GM21619 (cell line): ENCODE results near the gene LGALS7B.
"Not testable (repeated sequence)": the region's sequence is repeated elsewhere in the genome, so short reads cannot be mapped to it uniquely, and the experiment has no call there.

ENCODE experiments used
- ATAC-seq: cut with Tn5 transposase; IDR thresholded peaks from one replicate; pipeline ENCODE4 v1.9.1; 2021; ENCODE audit not compliant: unreplicated experiment

LGALS7B gene

GRCh38 chr19:38788478-38789243 lies at the start of gene LGALS7B:
Gene LGALS7B (plus strand): TSS chr19:38789200. CDS start chr19:38789227, 27 bp downstream.
- ATAC-seq, result no peak

- no peak for ATAC-seq
These were observed 49.4 kb upstream of the LGALS7B start for GRCh38 chr19:38739440-38740256.

GRCh38 chr19:38740257-38740592 lies 48.8 kb upstream of the LGALS7B start:
- ATAC-seq, result no peak

- no peak for ATAC-seq
These were observed 48.1 kb upstream of the LGALS7B start for GRCh38 chr19:38740932-38741331.

- ATAC-seq, result no peak
These were observed 47.3 kb upstream of the LGALS7B start for GRCh38 chr19:38741670-38742069.

GRCh38 chr19:38742296-38742695 lies 46.7 kb upstream of the LGALS7B start:
- no peak for ATAC-seq

- no peak for ATAC-seq
These were observed 46.1 kb upstream of the LGALS7B start for GRCh38 chr19:38742906-38743305.

- no peak for ATAC-seq
These were observed 45.4 kb upstream of the LGALS7B start for GRCh38 chr19:38743394-38744297.

- ATAC-seq, result no peak
These were observed 44.7 kb upstream of the LGALS7B start, which contains the start of gene CAPN12 for GRCh38 chr19:38744298-38744681. Gene CAPN12 (minus strand): TSS chr19:38744474. CDS start chr19:38744165, 309 bp downstream.

- no peak for ATAC-seq
These were observed 44.1 kb upstream of the LGALS7B start for GRCh38 chr19:38744874-38745273.

GRCh38 chr19:38745316-38745715 lies 43.7 kb upstream of the LGALS7B start:
- no peak for ATAC-seq

- ATAC-seq, result not testable (repeated sequence)
These were observed 35.2 kb upstream of the LGALS7B start for GRCh38 chr19:38753783-38754182.

- ATAC-seq, result not testable (repeated sequence)
These were observed 34.8 kb upstream of the LGALS7B start for GRCh38 chr19:38754196-38754595.

- no peak for ATAC-seq
These were observed 29.4 kb upstream of the LGALS7B start for GRCh38 chr19:38759590-38760003.

GRCh38 chr19:38760805-38761517 lies 28.0 kb upstream of the LGALS7B start:
- not testable (repeated sequence) for ATAC-seq

- ATAC-seq, result not testable (repeated sequence)
These were observed 27.1 kb upstream of the LGALS7B start for GRCh38 chr19:38761884-38762389.

- no peak for ATAC-seq
These were observed 25.2 kb upstream of the LGALS7B start for GRCh38 chr19:38763795-38764220.

GRCh38 chr19:38765214-38765613 lies 23.8 kb upstream of the LGALS7B start:
- ATAC-seq, result no peak

GRCh38 chr19:38766276-38767047 lies 22.5 kb upstream of the LGALS7B start:
- ATAC-seq, result no peak
